GM10248 (cell line): ENCODE measurements around the gene BAHCC1.

Experiments used
- CTCF ChIA-PET: fragments of 300-600 bp; sonication (Branson Sonifier 250); formaldehyde crosslinking; extraction: SDS; loops from one replicate; lab custom pipeline; 2021; ENCODE audit warnings: antibody characterized with exemption; lab: Yijun Ruan, JAX
- POLR2A ChIA-PET: fragments of 350-650 bp; sonication (Branson Sonifier 250); formaldehyde crosslinking; extraction: SDS; loops from one replicate; lab custom pipeline; 2020; ENCODE audit warnings: antibody characterized with exemption; lab: Yijun Ruan, JAX
- DNase-seq: peaks from one replicate; pipeline ENCODE4 v3.0.0; 2012; ENCODE audit errors: extremely low spot score
- CTCF ChIP-seq: IDR thresholded peaks from 2 replicates; pipeline ENCODE4 v1.5.1; 2012; ENCODE audit warnings: mild to moderate bottlenecking, low read depth; ENCODE audit errors: extremely low read depth, missing control alignments, control extremely low read depth

The BAHCC1 gene

GRCh38 chr17:81393684-81394376 lies 1.4 kb upstream of the BAHCC1 start:
- ChIA-PET CTCF (interaction anchor here (1.0 kb wide), 1 partner anchor 91 kb away, joined by 4 read pairs; no protein-coding TSS in a partner anchor), POLR2A (interaction anchor here (0.6 kb wide), 1 partner anchor 238 kb away, joined by 3 read pairs; no protein-coding TSS in a partner anchor)
- no peak for TF ChIP-seq CTCF
- peak; percentile 79 for DNase-seq

DNA sequence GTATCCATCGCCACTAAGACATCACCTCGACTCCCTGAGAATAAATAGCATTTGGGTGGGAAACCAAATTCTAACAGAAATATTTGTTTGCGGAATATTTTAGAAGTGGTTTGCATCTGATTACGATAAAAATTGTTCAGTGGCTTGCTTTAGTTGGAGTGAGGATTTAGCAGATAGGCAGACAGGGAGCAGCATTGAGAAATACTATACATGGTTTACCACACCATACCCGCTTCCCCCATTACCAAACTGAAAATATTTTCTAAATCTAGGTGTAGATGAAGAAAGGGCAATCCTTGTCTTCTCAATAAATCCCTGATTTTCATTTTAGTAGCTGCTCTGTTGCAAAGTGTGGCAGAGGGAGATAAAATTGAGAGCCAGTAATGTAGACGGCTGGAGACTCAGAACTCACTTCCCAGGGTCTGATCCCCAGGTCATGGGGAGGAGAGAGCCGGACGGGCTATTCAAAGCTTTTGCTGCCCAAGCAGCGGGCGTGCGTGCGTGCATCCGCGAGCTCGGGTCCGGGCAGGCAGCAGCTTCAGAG lies 808 bp upstream of the BAHCC1 start:
- POLR2A ChIA-PET, result no interaction called here
- no peak for TF ChIP-seq CTCF
- CTCF ChIA-PET, result interaction anchor here (0.7 to 1.4 kb wide), 2 partner anchors 91 to 142 kb away, joined by 4 to 5 read pairs; no protein-coding TSS in a partner anchor
- no peak for DNase-seq

DNA sequence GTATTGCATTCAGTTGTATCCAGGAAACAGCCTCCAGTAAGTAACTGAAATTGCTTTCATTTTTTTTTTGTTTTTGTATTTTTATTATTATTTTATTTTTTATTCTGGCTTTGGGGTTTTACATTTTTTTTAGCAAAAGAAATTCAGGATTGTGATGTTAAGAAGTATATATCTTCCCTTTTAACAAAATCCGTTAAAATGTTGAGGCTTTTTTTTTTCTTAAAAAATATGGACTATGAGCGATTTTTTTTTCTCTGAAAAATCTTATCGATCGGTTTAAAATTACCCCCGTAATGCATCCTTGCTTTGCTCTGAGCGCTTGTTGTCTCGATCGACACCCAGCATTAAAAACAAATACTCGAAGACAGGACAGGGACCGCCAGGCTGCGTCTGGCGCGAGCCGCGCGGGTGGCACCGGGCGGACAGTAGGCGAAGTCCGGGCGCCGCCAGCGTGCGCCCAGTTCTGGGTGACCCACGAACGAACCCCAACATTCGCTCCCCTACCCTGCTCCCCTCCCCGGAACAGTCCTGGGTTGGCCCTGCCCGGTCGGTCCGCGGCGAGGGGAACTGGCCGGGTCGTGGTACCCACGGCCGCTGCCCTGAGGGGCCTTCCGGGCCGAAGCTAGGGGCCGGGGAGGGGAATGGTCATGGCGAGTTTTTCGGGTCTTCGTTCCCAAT lies 482 bp downstream of the BAHCC1 start:
- ChIA-PET CTCF (interaction anchor here (1.4 kb wide), 1 partner anchor 89 kb away, joined by 5 read pairs; no protein-coding TSS in a partner anchor), POLR2A (no interaction called here)
- TF ChIP-seq CTCF, result no peak
- no peak for DNase-seq

DNA sequence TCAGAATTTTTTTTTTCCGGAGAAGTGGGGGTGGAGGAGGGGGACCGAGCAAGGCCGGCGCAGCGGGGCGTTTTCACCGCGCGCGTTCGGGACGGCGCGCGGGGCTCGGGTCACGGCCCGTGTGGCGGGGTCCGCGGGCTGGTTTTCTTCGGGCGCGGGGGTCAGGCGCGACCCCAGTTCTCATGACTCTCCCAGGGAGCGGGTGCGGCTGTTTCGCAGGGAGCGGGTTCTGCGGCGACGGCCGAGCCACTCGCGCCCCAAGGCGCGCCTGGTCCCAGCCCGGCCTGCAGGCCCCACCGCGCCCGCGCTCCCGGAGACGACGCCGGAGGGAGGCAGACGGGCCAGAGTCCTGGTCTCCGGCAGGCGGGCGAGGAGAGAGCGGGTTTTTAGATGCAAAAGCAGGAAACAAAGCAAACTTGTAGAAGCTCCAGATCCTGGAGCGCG lies 1.0 kb downstream of the BAHCC1 start:
- ChIA-PET CTCF (interaction anchor here (2.0 kb wide), 1 partner anchor 25 kb away, joined by 6 read pairs; no protein-coding TSS in a partner anchor), POLR2A (no interaction called here)
- DNase-seq, result no peak
- no peak for TF ChIP-seq CTCF

DNA sequence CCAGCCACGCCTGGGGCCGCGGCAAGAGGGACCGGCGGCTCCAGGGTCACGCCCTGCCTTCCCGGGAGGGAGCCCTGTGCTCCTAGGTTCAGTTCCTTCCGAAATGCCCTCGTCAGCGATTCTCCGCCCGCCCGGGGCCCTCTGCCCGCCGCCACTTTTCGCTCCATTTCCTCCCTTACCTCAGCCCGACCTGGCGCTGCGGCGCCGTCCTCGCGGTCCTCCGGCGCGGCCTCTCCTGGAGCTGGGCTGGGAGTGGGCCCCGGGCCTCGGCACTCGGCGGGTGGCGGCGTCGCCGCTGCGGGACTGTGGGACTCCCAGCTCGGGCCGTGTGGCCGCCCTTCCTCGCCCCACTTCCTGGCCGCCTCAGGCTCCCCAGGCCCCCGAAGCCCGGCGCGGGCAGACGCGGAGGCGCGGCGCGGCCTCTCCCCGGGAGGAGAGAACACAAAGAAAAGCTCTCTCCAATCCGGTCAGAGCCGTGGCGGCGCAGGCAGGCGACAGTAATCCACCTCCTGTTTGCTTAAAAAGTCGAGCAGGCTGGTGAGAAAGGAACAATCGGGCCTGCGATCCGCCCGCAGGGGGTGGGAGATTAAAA lies 1.6 kb downstream of the BAHCC1 start:
- ChIA-PET CTCF (interaction anchor here (1.0 to 2.0 kb wide), 2 partner anchors 25 to 105 kb away, joined by 3 to 6 read pairs; no protein-coding TSS in a partner anchor), POLR2A (no interaction called here)
- TF ChIP-seq CTCF, result no peak
- no peak for DNase-seq
